Nephron (organoid): ENCODE measurements around the gene GALNT18.
A peak's percentile ranks its signal among the peaks of the same experiment; 100 is the strongest.

Experiments used
- H3K27ac Mint-ChIP-seq, 3 experiments: 2 replicates each; pipeline ENCODE4 v1.8.0; 2020; ENCODE audit warnings: mixed read lengths in 3 of 3, mild to moderate bottlenecking in 2 of 3, moderate library complexity in 1 of 3
- H3K27me3 Mint-ChIP-seq: 2 replicates; pipeline ENCODE4 v1.8.0; 2021; ENCODE audit warnings: low read depth, mild to moderate bottlenecking, moderate library complexity, mixed read lengths
- H3K36me3 Mint-ChIP-seq: 2 replicates; pipeline ENCODE4 v1.8.0; 2020; ENCODE audit warnings: low read depth, mixed read lengths
- H3K4me1 Mint-ChIP-seq: 2 replicates; pipeline ENCODE4 v1.8.0; 2020; ENCODE audit warnings: mixed read lengths
- H3K4me3 Mint-ChIP-seq, 3 experiments: 2 replicates each; pipeline ENCODE4 v1.8.0; 2020; ENCODE audit warnings: mild to moderate bottlenecking in 3 of 3, mixed read lengths in 3 of 3, moderate library complexity in 2 of 3
- H3K9me3 Mint-ChIP-seq: 2 replicates; pipeline ENCODE4 v1.8.0; 2020; ENCODE audit warnings: mixed read lengths
- CTCF ChIP-seq, 3 experiments: fragments of 200-600 bp; sonication (generic); IDR thresholded peaks; one replicate each; pipeline ENCODE4 v1.5.0; 2021; ENCODE audit warnings: antibody characterized with exemption in 3 of 3; ENCODE audit not compliant: unreplicated experiment in 3 of 3

Gene GALNT18

GRCh38 chr11:11514246-11514645, 107.6 kb downstream of the GALNT18 start:
- Mint-ChIP-seq H3K27ac (no peak overlapping the region), H3K27me3 (peaks cover 12% of the 10 kb centered on the region), H3K4me1 (peaks cover 67% of the 10 kb centered on the region), H3K4me3 (no peak overlapping the region), H3K36me3 (no peaks in the 10 kb centered on the region), H3K9me3 (no peaks in the 10 kb centered on the region)
- TF ChIP-seq CTCF (IDR thresholded peaks at IDR 0.05; ENCODE audit: unreplicated experiment in 3 of 3), result no peak

DNA sequence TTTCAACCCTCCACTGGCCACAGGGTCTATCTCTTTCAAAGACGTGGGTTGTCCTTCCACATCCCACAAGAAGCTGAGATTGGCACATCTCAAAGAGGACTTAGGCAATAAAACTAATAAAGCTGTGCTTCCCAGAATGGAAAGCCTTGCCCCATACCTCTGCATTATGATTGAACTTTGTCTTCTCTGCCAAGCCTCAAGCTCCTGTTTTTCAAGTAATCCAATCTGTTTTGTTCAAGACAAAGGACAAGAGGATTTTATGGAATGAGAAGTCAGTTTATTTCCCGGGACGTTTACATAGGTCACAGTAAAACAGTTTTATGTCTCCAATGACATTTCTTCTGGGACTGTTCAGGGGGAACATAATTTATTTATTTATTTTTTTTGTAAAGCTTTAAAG, 108.4 kb downstream of the GALNT18 start:
- no peak overlapping the region for H3K27ac Mint-ChIP-seq
- peaks cover 10% of the 10 kb centered on the region for H3K27me3 Mint-ChIP-seq
- peaks cover 61% of the 10 kb centered on the region for H3K4me1 Mint-ChIP-seq
- H3K36me3 Mint-ChIP-seq, result no peaks in the 10 kb centered on the region
- H3K9me3 Mint-ChIP-seq, result no peaks in the 10 kb centered on the region
- no peak overlapping the region for H3K4me3 Mint-ChIP-seq
- TF ChIP-seq CTCF (IDR thresholded peaks at IDR 0.05; ENCODE audit: unreplicated experiment in 3 of 3), result no peak

GRCh38 chr11:11512929-11513328, 108.9 kb downstream of the GALNT18 start:
- H3K4me3 Mint-ChIP-seq, result no peak overlapping the region
- no peaks in the 10 kb centered on the region for H3K9me3 Mint-ChIP-seq
- H3K36me3 Mint-ChIP-seq, result no peaks in the 10 kb centered on the region
- peaks cover 9% of the 10 kb centered on the region for H3K27me3 Mint-ChIP-seq
- no peak for TF ChIP-seq CTCF (IDR thresholded peaks at IDR 0.05; ENCODE audit: unreplicated experiment in 3 of 3)
- peaks cover 59% of the 10 kb centered on the region for H3K4me1 Mint-ChIP-seq
- no peak overlapping the region for H3K27ac Mint-ChIP-seq

DNA sequence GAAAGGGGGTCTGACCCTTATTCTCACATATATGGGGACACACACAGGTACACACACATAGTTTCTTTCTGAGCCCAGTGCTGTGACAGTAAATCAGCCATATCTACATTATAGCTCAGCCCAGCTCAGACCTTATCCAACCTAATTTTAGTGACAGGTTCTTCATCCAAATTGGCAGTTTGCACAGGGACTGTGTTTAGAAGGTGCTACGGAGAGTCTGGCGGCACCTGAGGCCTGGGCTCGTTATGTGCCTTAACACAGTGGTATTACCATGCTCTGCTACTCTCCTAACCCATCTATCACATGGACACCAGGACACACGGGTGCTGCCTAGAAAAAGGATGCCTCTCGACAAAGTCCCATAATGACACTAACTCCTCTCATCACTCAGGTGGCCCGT, 109.3 kb downstream of the GALNT18 start:
- Mint-ChIP-seq H3K4me1 (peaks cover 55% of the 10 kb centered on the region), H3K27ac (no peak overlapping the region), H3K36me3 (no peaks in the 10 kb centered on the region), H3K9me3 (no peaks in the 10 kb centered on the region), H3K27me3 (peaks cover 10% of the 10 kb centered on the region), H3K4me3 (no peak overlapping the region)
- TF ChIP-seq CTCF (IDR thresholded peaks at IDR 0.05; ENCODE audit: unreplicated experiment in 3 of 3), result no peak

- peaks cover 11% of the 10 kb centered on the region for H3K27me3 Mint-ChIP-seq
- peak overlapping the region in 1 of 3 experiments; percentile 45 for H3K27ac Mint-ChIP-seq
- H3K9me3 Mint-ChIP-seq, result no peaks in the 10 kb centered on the region
- no peak for TF ChIP-seq CTCF (IDR thresholded peaks at IDR 0.05; ENCODE audit: unreplicated experiment in 3 of 3)
- H3K4me1 Mint-ChIP-seq, result peaks cover 53% of the 10 kb centered on the region
- no peak overlapping the region for H3K4me3 Mint-ChIP-seq
- H3K36me3 Mint-ChIP-seq, result no peaks in the 10 kb centered on the region
Observed at GRCh38 chr11:11512090-11512489, 109.7 kb downstream of the GALNT18 start.

DNA sequence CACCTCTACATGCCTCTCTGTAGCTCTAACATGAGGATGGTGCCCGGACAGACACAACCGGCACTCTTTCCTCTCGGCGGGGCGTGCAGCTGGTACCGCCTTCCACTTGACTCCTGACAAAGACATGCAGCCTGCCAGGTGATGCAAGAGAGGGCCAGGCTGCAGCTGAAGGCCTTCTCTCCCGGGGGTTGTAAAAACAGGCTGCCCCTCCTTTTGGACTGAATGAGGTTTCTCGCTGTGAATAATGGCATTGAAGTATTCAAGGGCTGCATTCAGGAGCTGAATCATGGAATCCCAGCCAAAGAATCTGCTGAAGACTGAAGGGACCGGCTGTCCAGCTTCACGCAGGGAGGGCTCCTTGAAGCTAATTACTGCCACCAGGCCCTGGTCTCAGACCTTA, 110.9 kb downstream of the GALNT18 start:
- Mint-ChIP-seq H3K27ac (peak overlapping the region in 2 of 3 experiments; percentile 37 to 45), H3K36me3 (no peaks in the 10 kb centered on the region), H3K4me3 (no peak overlapping the region), H3K9me3 (no peaks in the 10 kb centered on the region), H3K4me1 (peaks cover 52% of the 10 kb centered on the region), H3K27me3 (peaks cover 11% of the 10 kb centered on the region)
- no peak for TF ChIP-seq CTCF (IDR thresholded peaks at IDR 0.05; ENCODE audit: unreplicated experiment in 3 of 3)
